GM21529 (cell line): ENCODE results near the gene GAREM2.

Source experiments
- ATAC-seq: cut with Tn5 transposase; IDR thresholded peaks from one replicate; pipeline ENCODE4 v1.9.1; 2021; ENCODE audit not compliant: unreplicated experiment

Gene GAREM2

DNA sequence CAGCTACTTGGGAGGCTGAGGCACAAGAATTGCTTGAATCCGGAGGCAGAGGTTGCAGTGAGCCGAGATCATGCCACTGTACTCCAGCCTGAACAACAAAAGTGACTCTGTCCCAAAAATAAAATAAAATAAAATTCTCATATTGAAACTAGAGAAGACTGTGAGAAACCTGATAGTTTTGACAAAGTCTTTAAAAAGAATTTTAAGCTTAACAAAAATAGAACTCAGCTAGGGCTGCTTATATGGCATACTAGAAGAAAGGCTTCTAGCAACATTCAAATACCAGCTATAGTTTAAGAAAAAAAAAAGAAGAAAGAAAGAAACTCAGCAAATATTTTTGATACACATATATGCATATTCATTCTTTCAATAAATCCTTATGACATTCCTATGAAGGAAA, 57.9 kb downstream of the GAREM2 start:
- no peak for ATAC-seq

DNA sequence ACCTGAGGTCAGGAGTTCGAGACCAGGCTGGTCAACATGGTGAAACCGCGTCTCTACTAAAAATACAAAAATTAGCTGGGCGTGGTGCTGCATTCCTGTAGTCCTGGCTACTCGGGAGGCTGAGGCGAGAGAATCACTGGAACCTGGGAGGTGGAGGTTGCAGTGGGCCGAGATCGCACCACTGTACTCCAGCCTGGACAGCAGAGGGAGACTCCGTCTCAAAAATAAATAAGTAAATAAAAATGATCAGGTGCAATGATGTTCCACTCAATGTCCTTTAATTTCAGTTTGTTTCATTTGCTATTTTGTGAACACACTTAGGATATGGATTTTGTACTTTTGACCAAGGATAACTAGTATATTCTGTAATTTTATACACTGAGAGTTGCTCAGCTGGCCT, 62.2 kb downstream of the GAREM2 start:
- ATAC-seq: no peak

- no peak for ATAC-seq
Observed at GRCh38 chr2:26237868-26238267, 65.0 kb downstream of the GAREM2 start.

GRCh38 chr2:26238311-26238958, 65.5 kb downstream of the GAREM2 start:
- no peak for ATAC-seq
